Amniotic stem cell (primary cell): Measurements from ENCODE around the gene POMT1.

Experiments used
- DNase-seq: peaks from one replicate; lab custom pipeline; 2025; lab: John Stamatoyannopoulos, UW

The POMT1 gene

GRCh38 chr9:131554087-131554842 lies 51.5 kb downstream of the POMT1 start:
- DNase-seq, result no peak

- no peak for DNase-seq
These were observed 52.2 kb downstream of the POMT1 start for GRCh38 chr9:131554843-131555351.

GRCh38 chr9:131555841-131556673 lies 53.3 kb downstream of the POMT1 start:
- DNase-seq, result no peak

- DNase-seq, result no peak
These were observed 55.3 kb downstream of the POMT1 start for GRCh38 chr9:131557855-131558548.

- DNase-seq, result no peak
These were observed 56.8 kb downstream of the POMT1 start for GRCh38 chr9:131559421-131560000.

GRCh38 chr9:131562032-131562959 lies 59.6 kb downstream of the POMT1 start:
- no peak for DNase-seq

- no peak for DNase-seq
These were observed 62.7 kb downstream of the POMT1 start for GRCh38 chr9:131565369-131565768.

GRCh38 chr9:131566158-131566557 lies 63.4 kb downstream of the POMT1 start:
- DNase-seq, result no peak

GRCh38 chr9:131567910-131568309 lies 65.2 kb downstream of the POMT1 start:
- no peak for DNase-seq
